Measurements from ENCODE around the gene MRPS27.

DNA sequence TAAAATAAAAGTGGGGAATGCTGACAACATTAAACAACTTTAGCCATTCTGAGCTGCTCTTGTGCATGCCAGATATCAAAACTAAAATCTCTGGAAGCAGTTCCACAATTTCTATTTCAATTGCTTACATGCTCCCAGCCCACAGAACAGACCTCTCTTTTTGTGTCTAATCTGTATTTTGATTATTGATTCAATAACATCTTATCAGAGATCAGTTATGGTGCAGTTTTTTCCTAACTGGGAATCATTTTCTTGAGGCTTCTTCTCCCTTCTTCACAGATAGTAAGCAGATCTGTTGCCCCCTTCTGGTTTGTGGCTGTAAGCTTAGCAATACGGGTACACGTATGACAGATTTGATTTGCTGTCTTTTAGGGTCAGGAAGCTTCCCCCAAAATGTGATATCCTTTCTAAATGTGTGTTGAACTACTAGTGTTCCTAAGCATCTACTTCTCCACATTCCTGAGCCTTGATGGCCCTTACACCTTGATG, 39.4 kb downstream of the MRPS27 start:
- TF ChIP-seq TAF1 (IDR thresholded peaks at IDR 0.05; ENCODE audit: low read depth, low read length), result no peak
- no peak for TF ChIP-seq POLR2AphosphoS5 (IDR thresholded peaks at IDR 0.05; ENCODE audit: low read depth, low read length)
- TF ChIP-seq POLR2A (IDR thresholded peaks at IDR 0.05; ENCODE audit: low read depth, low read length), result no peak
- TF ChIP-seq SPI1 (IDR thresholded peaks at IDR 0.05; ENCODE audit: low read depth, low read length), result no peak
- TF ChIP-seq PAX5 (IDR thresholded peaks at IDR 0.05; ENCODE audit: insufficient read depth, low read length, severe bottlenecking), result no peak
- TF ChIP-seq POU2F2 (IDR thresholded peaks at IDR 0.05; ENCODE audit: low read depth, low read length), result no peak

All from GM12891 (cell line).